GM12878 (cell line): ENCODE results near the gene CCDC34. TPM values are rescaled to one million over a fixed set of nuclear protein-coding genes. Genes with fewer than 3 reads are reported as not detected.

Source experiments
- ATAC-seq: fragments of 200-7000 bp; cut with Tn5 transposase; 3 replicates; pipeline ENCODE4 v1.9.1; 2020; ENCODE audit warnings: mild to moderate bottlenecking, moderate library complexity
- BruUV-seq: library from RNA; stranded (reverse); fragments of 400-500 nt; replicated peaks from 2 replicates; lab custom pipeline; 2021; lab: Mats Ljungman, UMichigan
- CTCF ChIA-PET: fragments of 300-600 bp; sonication (Branson Sonifier 250); formaldehyde crosslinking; extraction: SDS; loops from one replicate; lab custom pipeline; 2021; ENCODE audit warnings: inconsistent platforms; lab: Yijun Ruan, JAX
- POLR2A ChIA-PET: fragments of 350-600 bp; formaldehyde crosslinking; extraction: SDS; loops from one replicate; lab custom pipeline; 2021; ENCODE audit warnings: inconsistent platforms; lab: Charles Lee
- RAD21 ChIA-PET: fragments of 300-600 bp; sonication (Branson Sonifier 250); formaldehyde crosslinking; loops from one replicate; lab custom pipeline; 2023; ENCODE audit warnings: antibody characterized with exemption; ENCODE audit not compliant: unreplicated experiment; lab: Charles Lee
- SMC1A ChIA-PET: fragments of 300-600 bp; sonication (Branson Sonifier 250); formaldehyde crosslinking; loops from one replicate; lab custom pipeline; 2023; ENCODE audit not compliant: unreplicated experiment, uncharacterized antibody; lab: Charles Lee
- DNase-seq: peaks from one replicate; pipeline ENCODE4 v3.0.0-alpha.2; 2011; ENCODE audit warnings: low read depth, low spot score
- FAIRE-seq: peaks from 3 replicates; lab custom pipeline; 2011; peaks lifted over from hg19 to GRCh38; lab: Jason Lieb, UNC
- H2AFZ ChIP-seq: 2 replicates; pipeline ENCODE4 v1.6.0; 2011; ENCODE audit warnings: low read depth, low read length, control low read depth; ENCODE audit not compliant: control insufficient read depth
- H3K27ac ChIP-seq: 2 replicates; pipeline ENCODE4 v1.5.1; 2011; ENCODE audit warnings: control low read depth; ENCODE audit not compliant: control insufficient read depth, insufficient read depth
- H3K27me3 ChIP-seq, 2 experiments: replicated peaks in 1 of 2; 2 replicates each; pipeline versions ENCODE4 v1.6.0 to v1.6.1; 2011; ENCODE audit warnings: low read length in 1 of 2; ENCODE audit not compliant: control insufficient read depth in 2 of 2, insufficient read depth in 2 of 2
- H3K36me3 ChIP-seq, 2 experiments: 2 replicates each; pipeline ENCODE4 v1.5.1; 2011; ENCODE audit warnings: low read length in 1 of 2; ENCODE audit not compliant: control insufficient read depth in 2 of 2, insufficient read depth in 2 of 2
- H3K4me1 ChIP-seq: 2 replicates; pipeline ENCODE4 v1.6.1; 2011; ENCODE audit warnings: mild to moderate bottlenecking, low read length, moderate library complexity, mixed read lengths; ENCODE audit not compliant: control insufficient read depth, insufficient read depth
- H3K4me2 ChIP-seq: 2 replicates; pipeline ENCODE4 v1.6.0; 2011; ENCODE audit warnings: control low read depth; ENCODE audit not compliant: control insufficient read depth, insufficient read depth
- H3K4me3 ChIP-seq: fragments of 200-600 bp; sonication (generic); 2 replicates; pipeline ENCODE4 v1.5.1; 2016
- H3K79me2 ChIP-seq: 2 replicates; pipeline ENCODE4 v1.6.0; 2011; ENCODE audit warnings: low read length; ENCODE audit not compliant: control insufficient read depth, insufficient read depth
- H3K9ac ChIP-seq: 2 replicates; pipeline ENCODE4 v1.8.0; 2011; ENCODE audit warnings: low read length, control low read depth, mixed read lengths; ENCODE audit not compliant: control insufficient read depth, insufficient read depth
- H3K9me3 ChIP-seq: replicated peaks from 3 replicates; pipeline ENCODE4 v1.5.1; 2011; ENCODE audit warnings: mild to moderate bottlenecking, low read length; ENCODE audit not compliant: control insufficient read depth, insufficient read depth
- H4K20me1 ChIP-seq: 2 replicates; pipeline ENCODE4 v1.6.0; 2011; ENCODE audit not compliant: control insufficient read depth, insufficient read depth
- E2F8 ChIP-seq: fragments of 450-650 bp; IDR thresholded peaks from 2 replicates; pipeline ENCODE4 v1.6.1; 2018; ENCODE audit warnings: mild to moderate bottlenecking, low read depth, moderate library complexity; ENCODE audit not compliant: partially characterized antibody
- ELK1 ChIP-seq: IDR thresholded peaks from 2 replicates; pipeline ENCODE4 v1.6.1; 2012; ENCODE audit warnings: low read depth, low read length, improper control_type of control experiment
- FOXM1 ChIP-seq: IDR thresholded peaks from 2 replicates; pipeline ENCODE4 v1.6.1; 2012; ENCODE audit warnings: low read depth, mild to moderate bottlenecking, inconsistent platforms, low read length, moderate library complexity
- HDAC2 ChIP-seq: fragments of 200-600 bp; sonication (generic); IDR thresholded peaks from 2 replicates; pipeline ENCODE4 v1.6.1; 2017
- HDGF ChIP-seq: fragments of 450-650 bp; IDR thresholded peaks from 2 replicates; pipeline ENCODE4 v1.6.1; 2016; ENCODE audit warnings: antibody characterized with exemption
- MLLT1 ChIP-seq: fragments of 450-650 bp; IDR thresholded peaks from 2 replicates; pipeline ENCODE4 v1.6.1; 2016; ENCODE audit warnings: mild to moderate bottlenecking
- PML ChIP-seq: IDR thresholded peaks from 2 replicates; pipeline ENCODE4 v1.6.1; 2012; ENCODE audit warnings: low read length, inconsistent platforms
- POLR2AphosphoS2 ChIP-seq: IDR thresholded peaks from 2 replicates; pipeline ENCODE4 v1.6.1; 2011; ENCODE audit warnings: low read depth, mild to moderate bottlenecking, low read length, improper control_type of control experiment, moderate library complexity
- RBBP5 ChIP-seq: fragments of 200-600 bp; sonication (generic); conservative IDR thresholded peaks from 2 replicates; pipeline ENCODE4 v1.6.1; 2016
- STAT3 ChIP-seq: IDR thresholded peaks from 2 replicates; pipeline ENCODE4 v1.6.1; 2011; ENCODE audit warnings: low read depth, low read length, improper control_type of control experiment
- SUPT20H ChIP-seq: IDR thresholded peaks from 2 replicates; pipeline ENCODE4 v1.6.1; 2011; ENCODE audit warnings: low read depth, mild to moderate bottlenecking, low read length, moderate library complexity, borderline replicate concordance; ENCODE audit not compliant: control insufficient read depth
- TCF12 ChIP-seq: IDR thresholded peaks from 2 replicates; pipeline ENCODE4 v1.6.1; 2011; ENCODE audit warnings: low read depth, mild to moderate bottlenecking, low read length
- TCF3 ChIP-seq: IDR thresholded peaks from 2 replicates; pipeline ENCODE4 v1.6.1; 2012; ENCODE audit warnings: low read depth, mild to moderate bottlenecking, low read length, borderline replicate concordance; ENCODE audit not compliant: insufficient read depth
- ZBTB40 ChIP-seq: fragments of 450-650 bp; IDR thresholded peaks from 2 replicates; pipeline ENCODE4 v1.6.1; 2016; ENCODE audit warnings: mild to moderate bottlenecking, moderate library complexity, borderline replicate concordance
- ZNF274 ChIP-seq: IDR thresholded peaks from one replicate; pipeline ENCODE4 v1.8.0; 2011; ENCODE audit not compliant: insufficient read length, insufficient read depth
- WGBS: methylation state at CpG from one replicate; pipeline ENCODE4 v1.1.6; 2016; ENCODE audit warnings: low lambda C conversion rate; ENCODE audit not compliant: insufficient replicate concordance, insufficient coverage; ENCODE audit errors: missing lambda C conversion rate; 5-methylcytosine and 5-hydroxymethylcytosine counted together
- in situ Hi-C: fragments of 300-500 bp; cut with MboI; formaldehyde crosslinking; loops from 9 replicates; pipeline ENCODE4 v1.14.3; 2018; ENCODE audit warnings: mixed read lengths
- intact Hi-C: fragments of 100-400 bp; cut with micrococcal nuclease; formaldehyde crosslinking; loops from one replicate; pipeline ENCODE4 v1.14.2; 2022; ENCODE audit not compliant: unreplicated experiment
- polyA plus RNA-seq, 11 experiments: library from polyadenylated mRNA; depleted of rRNA in 4 of 11; unstranded in 6 of 11; stranded (reverse) in 5 of 11; fragments of >200 nt; fragmentation: Nextera tagmentation in 4 of 11; fragmentation: Illumina TruSeq in 1 of 11; extraction: Ambion mirVana in 4 of 11; extraction: Trizol in 1 of 11; gene quantifications; 1 replicate in 1 of 11; 2 replicates in 10 of 11; pipeline versions ENCODE4 v1.2.1 to v1.2.3, GENCODE V29; 2011 to 2016; ENCODE audit warnings: inconsistent platforms in 2 of 11, missing spikeins in 2 of 11, low read depth in 1 of 11
- total RNA-seq, 4 experiments: library from RNA; depleted of rRNA in 3 of 4; stranded (reverse); fragments of >200 nt in 3 of 4; fragmentation: Illumina TruSeq in 1 of 4; extraction: Trizol in 1 of 4; gene quantifications; 2 replicates each; pipeline versions ENCODE4 v1.2.1 to v1.2.3, GENCODE V29; 2013 to 2021

Gene CCDC34
- total and polyA plus RNA-seq, 10 of the 15 experiments (the other 5 are each of a cell fraction or from before 2014, with no cell fraction given): 6.2 to 39.1 (median 14.6) TPM

GRCh38 chr11:27387362-27387761 is 24.3 kb upstream of the CCDC34 start:
- DNase-seq (no peak), FAIRE-seq (no peak), ATAC-seq (peak; percentile 39)
- SMC1A ChIA-PET: interaction anchor here (1.4 to 1.7 kb wide), 2 partner anchors 15 to 91 kb away, joined by 4 to 5 read pairs; no protein-coding TSS in a partner anchor
- no peaks in the 10 kb centered on the region for H3K36me3 ChIP-seq
- no peak overlapping the region for H3K27ac ChIP-seq
- H3K9me3 ChIP-seq: no peaks in the 10 kb centered on the region
- no peak overlapping the region for H3K4me3 ChIP-seq
- in situ Hi-C loops (no loop called here), intact Hi-C loops (no loop called here)
- no peak overlapping the region for H3K9ac ChIP-seq
- CTCF ChIA-PET: no interaction called here
- H2AFZ ChIP-seq: no peak overlapping the region
- RAD21 ChIA-PET: no interaction called here
- POLR2A ChIA-PET: no interaction called here
- WGBS: 0% methylated on average over 2 of the region's 2 CpGs
- no peak overlapping the region for H3K4me2 ChIP-seq
- H3K27me3 ChIP-seq: no peaks in the 10 kb centered on the region
- H4K20me1 ChIP-seq: no peaks in the 10 kb centered on the region
- BruUV-seq: no TSS peak
- no peak for TF ChIP-seq HDGF
- no peak for TF ChIP-seq ZNF274
- TF ChIP-seq STAT3: no peak
- TF ChIP-seq ELK1: no peak
- no peak for TF ChIP-seq POLR2AphosphoS2
- no peak for TF ChIP-seq ZBTB40
- TF ChIP-seq MLLT1: no peak
- TF ChIP-seq RBBP5: no peak
- no peak for TF ChIP-seq TCF3
- no peak for TF ChIP-seq TCF12
- no peak for TF ChIP-seq FOXM1
- no peak for TF ChIP-seq HDAC2
- TF ChIP-seq SUPT20H: no peak
- TF ChIP-seq E2F8: no peak
- TF ChIP-seq PML: no peak
- TF ChIP-seq, all 136 proteins: peak for 0
- no peaks in the 10 kb centered on the region for H3K79me2 ChIP-seq
- no peaks in the 10 kb centered on the region for H3K4me1 ChIP-seq
